Transverse colon (tissue), 3 donors: ENCODE results near the gene CPT1A.

Experiments used
- POLR2A ChIP-seq: fragments of 450-650 bp; IDR thresholded peaks from one replicate; pipeline ENCODE4 v1.6.1; 2016; ENCODE audit warnings: antibody characterized with exemption, mild to moderate bottlenecking, moderate library complexity
- TF ChIP-seq, protein P1 (sequence below), 5 experiments: fragments of 200-600 bp in 3 of 5; fragments of 450-650 bp in 2 of 5; sonication (generic) in 3 of 5; IDR thresholded peaks; 1 replicate in 2 of 5; 2 replicates in 3 of 5; pipeline ENCODE4 v1.5.1; 2016 to 2017; ENCODE audit warnings: antibody characterized with exemption in 5 of 5, inconsistent platforms in 3 of 5, mild to moderate bottlenecking in 2 of 5, moderate library complexity in 1 of 5

- no peak for TF ChIP-seq POLR2A
- TF ChIP-seq, protein P1, sequence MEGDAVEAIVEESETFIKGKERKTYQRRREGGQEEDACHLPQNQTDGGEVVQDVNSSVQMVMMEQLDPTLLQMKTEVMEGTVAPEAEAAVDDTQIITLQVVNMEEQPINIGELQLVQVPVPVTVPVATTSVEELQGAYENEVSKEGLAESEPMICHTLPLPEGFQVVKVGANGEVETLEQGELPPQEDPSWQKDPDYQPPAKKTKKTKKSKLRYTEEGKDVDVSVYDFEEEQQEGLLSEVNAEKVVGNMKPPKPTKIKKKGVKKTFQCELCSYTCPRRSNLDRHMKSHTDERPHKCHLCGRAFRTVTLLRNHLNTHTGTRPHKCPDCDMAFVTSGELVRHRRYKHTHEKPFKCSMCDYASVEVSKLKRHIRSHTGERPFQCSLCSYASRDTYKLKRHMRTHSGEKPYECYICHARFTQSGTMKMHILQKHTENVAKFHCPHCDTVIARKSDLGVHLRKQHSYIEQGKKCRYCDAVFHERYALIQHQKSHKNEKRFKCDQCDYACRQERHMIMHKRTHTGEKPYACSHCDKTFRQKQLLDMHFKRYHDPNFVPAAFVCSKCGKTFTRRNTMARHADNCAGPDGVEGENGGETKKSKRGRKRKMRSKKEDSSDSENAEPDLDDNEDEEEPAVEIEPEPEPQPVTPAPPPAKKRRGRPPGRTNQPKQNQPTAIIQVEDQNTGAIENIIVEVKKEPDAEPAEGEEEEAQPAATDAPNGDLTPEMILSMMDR (IDR thresholded peaks at IDR 0.05), result no peak
Observed at GRCh38 chr11:68710409-68710808, 131.3 kb downstream of the CPT1A start.
